Mesenchymal stem cell (in vitro differentiated cells and primary cell): Measurements from ENCODE around the gene CMKLR1.

Experiments
- DNase-seq: peaks from one replicate; pipeline ENCODE4 v3.0.0-alpha.2; 2013
- H2AFZ ChIP-seq: one replicate; pipeline ENCODE4 v1.6.1; 2013; ENCODE audit warnings: low read depth, mild to moderate bottlenecking, control low read depth, inconsistent platforms, low read length, moderate library complexity
- H2AK5ac ChIP-seq: 2 replicates; pipeline ENCODE4 v1.6.1; 2013; ENCODE audit warnings: low read length, moderate library complexity, mild to moderate bottlenecking, inconsistent platforms; ENCODE audit not compliant: severe bottlenecking
- H2BK120ac ChIP-seq: one replicate; pipeline ENCODE4 v1.6.1; 2013; ENCODE audit warnings: low read depth, mild to moderate bottlenecking, inconsistent platforms, low read length, moderate library complexity
- H2BK12ac ChIP-seq, 2 experiments: one replicate each; pipeline ENCODE4 v1.6.1; 2013; ENCODE audit warnings: inconsistent platforms in 2 of 2, low read length in 2 of 2, mild to moderate bottlenecking in 2 of 2, moderate library complexity in 2 of 2, control low read depth in 1 of 2
- H2BK15ac ChIP-seq: one replicate; pipeline ENCODE4 v1.6.1; 2013; ENCODE audit warnings: mild to moderate bottlenecking, low read depth, inconsistent platforms; ENCODE audit not compliant: poor library complexity, severe bottlenecking
- H2BK5ac ChIP-seq: 2 replicates; pipeline ENCODE4 v1.6.1; 2013; ENCODE audit warnings: low read depth, mild to moderate bottlenecking, low read length, control low read depth, inconsistent platforms; ENCODE audit not compliant: poor library complexity, severe bottlenecking
- H3K14ac ChIP-seq, 2 experiments: one replicate each; pipeline ENCODE4 v1.6.1; 2013; ENCODE audit warnings: inconsistent platforms in 2 of 2, low read length in 2 of 2, control low read depth in 1 of 2, mild to moderate bottlenecking in 1 of 2, moderate library complexity in 1 of 2
- H3K18ac ChIP-seq, 2 experiments: one replicate each; pipeline ENCODE4 v1.6.1; 2013; ENCODE audit warnings: inconsistent platforms in 2 of 2, low read length in 2 of 2, control low read depth in 1 of 2, low read depth in 1 of 2, mild to moderate bottlenecking in 1 of 2
- H3K23ac ChIP-seq, 2 experiments: one replicate each; pipeline ENCODE4 v1.6.1; 2013; ENCODE audit warnings: inconsistent platforms in 2 of 2, low read length in 2 of 2, mild to moderate bottlenecking in 2 of 2, moderate library complexity in 2 of 2, control low read depth in 1 of 2
- H3K27ac ChIP-seq: 2 replicates; pipeline ENCODE4 v1.5.1; 2013; ENCODE audit warnings: mild to moderate bottlenecking, moderate library complexity, low read length, control low read depth, inconsistent platforms; ENCODE audit not compliant: poor library complexity, severe bottlenecking
- H3K27me3 ChIP-seq, 2 experiments: 2 replicates each; pipeline versions ENCODE4 v1.6.1 to v1.7.0; 2013; ENCODE audit warnings: low read length in 2 of 2, mild to moderate bottlenecking in 2 of 2, moderate library complexity in 2 of 2, control low read depth in 1 of 2, inconsistent platforms in 1 of 2; ENCODE audit not compliant: control insufficient read depth in 1 of 2, insufficient read depth in 1 of 2
- H3K36me3 ChIP-seq, 2 experiments: 2 replicates each; pipeline versions ENCODE4 v1.6.1 to v1.7.0; 2013; ENCODE audit warnings: low read length in 2 of 2, control low read depth in 1 of 2, inconsistent platforms in 1 of 2, low read depth in 1 of 2, mild to moderate bottlenecking in 1 of 2; ENCODE audit not compliant: insufficient read depth in 2 of 2, control insufficient read depth in 1 of 2
- H3K4ac ChIP-seq, 2 experiments: one replicate each; pipeline ENCODE4 v1.6.1; 2013; ENCODE audit warnings: inconsistent platforms in 2 of 2, low read length in 2 of 2, mild to moderate bottlenecking in 2 of 2, moderate library complexity in 2 of 2, control low read depth in 1 of 2, low read depth in 1 of 2
- H3K4me1 ChIP-seq: 2 replicates; pipeline ENCODE4 v1.6.1; 2013; ENCODE audit warnings: low read depth, low read length, control low read depth; ENCODE audit not compliant: control insufficient read depth, insufficient read depth
- H3K4me2 ChIP-seq: 2 replicates; pipeline ENCODE4 v1.6.1; 2013; ENCODE audit warnings: low read length, mild to moderate bottlenecking, inconsistent platforms; ENCODE audit not compliant: poor library complexity, severe bottlenecking
- H3K4me3 ChIP-seq, 2 experiments: 2 replicates each; pipeline versions ENCODE4 v1.5.1 to v1.7.0; 2013; ENCODE audit warnings: low read length in 2 of 2, mild to moderate bottlenecking in 2 of 2, control low read depth in 1 of 2, low read depth in 1 of 2; ENCODE audit not compliant: insufficient read depth in 1 of 2
- H3K79me1 ChIP-seq: replicated peaks from 2 replicates; pipeline ENCODE4 v1.6.1; 2013; ENCODE audit warnings: mild to moderate bottlenecking, control low read depth, low read length, inconsistent platforms; ENCODE audit not compliant: poor library complexity, severe bottlenecking
- H3K9ac ChIP-seq: 2 replicates; pipeline ENCODE4 v1.7.0; 2013; ENCODE audit warnings: mild to moderate bottlenecking, low read length, moderate library complexity
- H3K9me3 ChIP-seq: 2 replicates; pipeline ENCODE4 v1.7.0; 2013; ENCODE audit warnings: mild to moderate bottlenecking, low read length; ENCODE audit not compliant: control insufficient read depth
- H4K8ac ChIP-seq: one replicate; pipeline ENCODE4 v1.6.1; 2013; ENCODE audit warnings: inconsistent platforms, mild to moderate bottlenecking, low read length, moderate library complexity
- H4K91ac ChIP-seq: one replicate; pipeline ENCODE4 v1.6.1; 2013; ENCODE audit warnings: mild to moderate bottlenecking, low read length, inconsistent platforms
- WGBS: methylation state at CpG from one replicate; pipeline ENCODE4 v1.1.7; 2013; ENCODE audit warnings: mixed read lengths; 5-methylcytosine and 5-hydroxymethylcytosine counted together

Gene CMKLR1

DNA sequence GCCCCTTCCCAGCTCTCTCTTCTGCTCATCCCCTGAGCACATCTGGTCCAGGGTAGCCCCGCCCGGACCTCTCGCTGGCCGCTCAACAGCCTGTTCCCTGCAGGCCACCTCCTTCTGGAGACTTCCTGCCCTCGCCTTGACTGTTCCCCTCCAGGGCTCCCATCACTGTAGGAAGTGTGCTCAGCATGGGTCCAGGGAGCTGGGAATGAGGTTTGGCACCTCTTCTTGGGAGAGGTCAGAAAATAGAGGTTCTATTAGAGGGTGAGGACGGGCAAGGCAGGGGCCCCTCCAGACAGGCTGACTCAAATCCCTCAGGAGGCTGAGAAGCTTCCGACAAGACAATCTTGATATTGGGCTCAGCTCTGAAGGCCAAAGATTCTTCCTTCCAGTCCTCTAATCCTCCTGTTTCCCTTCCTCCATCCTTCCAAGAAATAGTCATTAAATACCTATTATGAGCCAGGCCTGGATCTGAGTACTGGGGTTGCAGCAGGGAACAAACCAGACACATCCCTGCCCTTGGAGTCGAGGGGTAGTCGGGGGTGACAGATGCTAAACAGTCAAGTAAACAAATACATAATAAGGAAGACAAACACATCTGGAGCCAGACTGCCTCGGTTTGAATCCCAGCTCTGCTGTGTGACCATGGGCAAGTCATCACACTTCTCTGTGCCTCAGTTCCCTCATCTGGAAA is 30.6 kb downstream of the CMKLR1 start:
- Histone ChIP-seq H3K4ac (no peak overlapping the region), H3K14ac (no peak overlapping the region), H2AK5ac (no peak overlapping the region), H3K9me3 (no peaks in the 10 kb centered on the region), H2BK15ac (no peak overlapping the region), H3K27ac (no peak overlapping the region), H3K4me1 (peaks cover 47% of the 10 kb centered on the region), H3K9ac (no peak overlapping the region), H2BK5ac (no peak overlapping the region), H2BK120ac (no peak overlapping the region), H3K36me3 (no peaks in the 10 kb centered on the region), H3K4me3 (no peak overlapping the region), H3K18ac (no peak overlapping the region), H3K27me3 (peaks cover 0 to 61% of the 10 kb centered on the region in 2 experiments), H2AFZ (no peak overlapping the region), H4K91ac (no peak overlapping the region), H2BK12ac (no peak overlapping the region), H3K79me1 (no peaks in the 10 kb centered on the region), H3K4me2 (no peak overlapping the region), H3K23ac (no peak overlapping the region), H4K8ac (no peak overlapping the region)
- 32% methylated on average over 9 of the region's 10 CpGs for WGBS
- no peak for DNase-seq

- Histone ChIP-seq H2BK12ac (no peak overlapping the region), H2AK5ac (no peak overlapping the region), H3K14ac (no peak overlapping the region), H3K36me3 (no peaks in the 10 kb centered on the region), H3K4ac (no peak overlapping the region), H3K4me1 (peaks cover 52% of the 10 kb centered on the region), H3K23ac (no peak overlapping the region), H2AFZ (no peak overlapping the region), H3K4me2 (no peak overlapping the region), H3K18ac (no peak overlapping the region), H4K8ac (no peak overlapping the region), H3K4me3 (no peak overlapping the region), H2BK120ac (no peak overlapping the region), H3K27ac (peak overlapping the region; percentile 11), H3K9ac (no peak overlapping the region), H3K27me3 (peaks cover 0 to 69% of the 10 kb centered on the region in 2 experiments), H3K79me1 (no peaks in the 10 kb centered on the region), H4K91ac (no peak overlapping the region), H3K9me3 (no peaks in the 10 kb centered on the region), H2BK15ac (no peak overlapping the region), H2BK5ac (no peak overlapping the region)
- peak; percentile 41 for DNase-seq
- WGBS, result 88% methylated on average over 2 of the region's 7 CpGs
Measured at GRCh38 chr12:108307006-108307405, 32.1 kb downstream of the CMKLR1 start.

- Histone ChIP-seq H3K79me1 (no peaks in the 10 kb centered on the region), H2AK5ac (no peak overlapping the region)
- 84% methylated on average over 3 of the region's 3 CpGs for WGBS
Measured at GRCh38 chr12:108306506-108306905, 32.6 kb downstream of the CMKLR1 start.

GRCh38 chr12:108305991-108306501 is 33.1 kb downstream of the CMKLR1 start:
- H2BK5ac ChIP-seq, result no peak overlapping the region
- no peak overlapping the region for H2AK5ac ChIP-seq
- peak; percentile 3 for DNase-seq
- H3K4me3 ChIP-seq, result peak overlapping the region in 1 of 2 experiments; percentile 71
- H3K4me1 ChIP-seq, result peaks cover 50% of the 10 kb centered on the region
- no peak overlapping the region for H2BK12ac ChIP-seq
- 41% methylated on average over 10 of the region's 10 CpGs for WGBS
- no peak overlapping the region for H2BK120ac ChIP-seq
- no peak overlapping the region for H2AFZ ChIP-seq
- H3K14ac ChIP-seq, result no peak overlapping the region
- no peak overlapping the region for H4K91ac ChIP-seq
- no peak overlapping the region for H3K4ac ChIP-seq
- H2BK15ac ChIP-seq, result no peak overlapping the region
- H3K79me1 ChIP-seq, result no peaks in the 10 kb centered on the region
- peak overlapping the region; percentile 21 for H3K27ac ChIP-seq
- H3K36me3 ChIP-seq, result no peaks in the 10 kb centered on the region
- no peak overlapping the region for H3K18ac ChIP-seq
- H3K9me3 ChIP-seq, result no peaks in the 10 kb centered on the region
- peak overlapping the region; percentile 77 for H3K9ac ChIP-seq
- H3K4me2 ChIP-seq, result peak overlapping the region; percentile 12
- no peak overlapping the region for H3K23ac ChIP-seq
- peaks cover 0 to 70% of the 10 kb centered on the region in 2 experiments for H3K27me3 ChIP-seq
- no peak overlapping the region for H4K8ac ChIP-seq

More at GRCh38 chr12:108306506-108306905, 32.6 kb downstream of the CMKLR1 start:
- H3K9me3 ChIP-seq, result no peaks in the 10 kb centered on the region
- H4K8ac ChIP-seq, result no peak overlapping the region
- no peak for DNase-seq
- no peak overlapping the region for H3K4ac ChIP-seq
- H4K91ac ChIP-seq, result no peak overlapping the region
- no peak overlapping the region for H3K9ac ChIP-seq
- no peak overlapping the region for H2BK5ac ChIP-seq
- no peak overlapping the region for H2BK15ac ChIP-seq
- peaks cover 0 to 69% of the 10 kb centered on the region in 2 experiments for H3K27me3 ChIP-seq
- no peak overlapping the region for H3K18ac ChIP-seq
- H2BK12ac ChIP-seq, result no peak overlapping the region
- H2AFZ ChIP-seq, result no peak overlapping the region
- H3K14ac ChIP-seq, result no peak overlapping the region
- H3K4me1 ChIP-seq, result peaks cover 50% of the 10 kb centered on the region
- H3K36me3 ChIP-seq, result no peaks in the 10 kb centered on the region
- peak overlapping the region; percentile 11 for H3K27ac ChIP-seq
- no peak overlapping the region for H2BK120ac ChIP-seq
- H3K4me2 ChIP-seq, result no peak overlapping the region
- H3K4me3 ChIP-seq, result peak overlapping the region in 1 of 2 experiments; percentile 71
- H3K23ac ChIP-seq, result no peak overlapping the region
